HUES64 (cell line): ENCODE results near the gene SOST.
A peak's percentile ranks its signal among the peaks of the same experiment; 100 is the strongest.

Source experiments
- H3K27ac ChIP-seq: 2 replicates; pipeline ENCODE4 v1.7.0; 2013; ENCODE audit warnings: low read depth, low read length, inconsistent platforms
- H3K27me3 ChIP-seq: 2 replicates; pipeline ENCODE4 v1.6.1; 2013; ENCODE audit warnings: mild to moderate bottlenecking, low read length; ENCODE audit not compliant: insufficient read depth
- H3K36me3 ChIP-seq: 2 replicates; pipeline ENCODE4 v1.6.1; 2013; ENCODE audit warnings: mild to moderate bottlenecking, low read length; ENCODE audit not compliant: insufficient read depth
- H3K4me1 ChIP-seq: 2 replicates; pipeline ENCODE4 v1.6.1; 2013; ENCODE audit warnings: mild to moderate bottlenecking, low read length, moderate library complexity; ENCODE audit not compliant: insufficient read depth
- H3K4me3 ChIP-seq: 2 replicates; pipeline ENCODE4 v1.5.1; 2013; ENCODE audit warnings: mild to moderate bottlenecking, low read length, moderate library complexity
- H3K9ac ChIP-seq: 2 replicates; pipeline ENCODE4 v1.6.1; 2013; ENCODE audit warnings: mild to moderate bottlenecking, low read depth, low read length
- H3K9me3 ChIP-seq: 2 replicates; pipeline ENCODE4 v1.6.1; 2013; ENCODE audit warnings: low read depth, low read length; ENCODE audit not compliant: insufficient read depth
- WGBS: fragments of 150-250, 120-280 bp; methylation state at CpG from one replicate; pipeline ENCODE4 v1.1.7; 2013; ENCODE audit warnings: missing lambda C conversion rate; 5-methylcytosine and 5-hydroxymethylcytosine counted together

Gene SOST

GRCh38 chr17:43760254-43760852 is 1.8 kb upstream of the SOST start:
- Histone ChIP-seq H3K36me3 (no peaks in the 10 kb centered on the region), H3K27me3 (peaks cover 24% of the 10 kb centered on the region), H3K9ac (no peak overlapping the region), H3K9me3 (no peaks in the 10 kb centered on the region), H3K27ac (no peak overlapping the region), H3K4me1 (peaks cover 10% of the 10 kb centered on the region; the same call in 1 of the 2 replicates), H3K4me3 (peak overlapping the region; percentile 19; the same call in 1 of the 2 replicates)
- 0% methylated on average over 10 of the region's 10 CpGs for WGBS

- peaks cover 12% of the 10 kb centered on the region for H3K4me1 ChIP-seq
These were observed 1.2 kb upstream of the SOST start for GRCh38 chr17:43759836-43760235.

GRCh38 chr17:43758086-43758485 is 505 bp downstream of the SOST start:
- Histone ChIP-seq H3K9me3 (no peaks in the 10 kb centered on the region), H3K27me3 (peaks cover 45% of the 10 kb centered on the region), H3K4me1 (peaks cover 14% of the 10 kb centered on the region), H3K27ac (no peak overlapping the region), H3K4me3 (no peak overlapping the region), H3K36me3 (no peaks in the 10 kb centered on the region), H3K9ac (no peak overlapping the region)
- 88% methylated on average over 6 of the region's 6 CpGs for WGBS

More at GRCh38 chr17:43759836-43760235, 1.2 kb upstream of the SOST start:
- Histone ChIP-seq H3K36me3 (no peaks in the 10 kb centered on the region), H3K9me3 (no peaks in the 10 kb centered on the region), H3K27me3 (peaks cover 29% of the 10 kb centered on the region), H3K27ac (no peak overlapping the region), H3K9ac (no peak overlapping the region), H3K4me3 (peak overlapping the region; percentile 19; the same call in 1 of the 2 replicates)
- WGBS = 47% methylated on average over 7 of the region's 7 CpGs

- Histone ChIP-seq H3K36me3 (no peaks in the 10 kb centered on the region), H3K27me3 (peaks cover 45% of the 10 kb centered on the region), H3K9me3 (no peaks in the 10 kb centered on the region), H3K9ac (no peak overlapping the region), H3K4me3 (no peak overlapping the region), H3K4me1 (peaks cover 14% of the 10 kb centered on the region), H3K27ac (no peak overlapping the region)
- 87% methylated on average over 8 of the region's 8 CpGs for WGBS
These were observed 1.4 kb downstream of the SOST start for GRCh38 chr17:43757171-43757660.

GRCh38 chr17:43756201-43756600 is 2.4 kb downstream of the SOST start:
- no peaks in the 10 kb centered on the region for H3K36me3 ChIP-seq
- 62% methylated on average over 6 of the region's 6 CpGs for WGBS
- H3K27me3 ChIP-seq = peaks cover 45% of the 10 kb centered on the region
- no peak overlapping the region for H3K4me3 ChIP-seq
- H3K27ac ChIP-seq = no peak overlapping the region
- H3K9ac ChIP-seq = no peak overlapping the region
- H3K9me3 ChIP-seq = no peaks in the 10 kb centered on the region
- H3K4me1 ChIP-seq = peaks cover 14% of the 10 kb centered on the region

GRCh38 chr17:43755389-43755875 is 3.2 kb downstream of the SOST start:
- H3K27me3 ChIP-seq = peaks cover 45% of the 10 kb centered on the region
- H3K4me3 ChIP-seq = peak overlapping the region; percentile 42
- H3K4me1 ChIP-seq = peaks cover 14% of the 10 kb centered on the region
- no peaks in the 10 kb centered on the region for H3K36me3 ChIP-seq
- no peak overlapping the region for H3K27ac ChIP-seq
- no peaks in the 10 kb centered on the region for H3K9me3 ChIP-seq
- 94% methylated on average over 60 of the region's 60 CpGs for WGBS
- peak overlapping the region; percentile 58 for H3K9ac ChIP-seq

GRCh38 chr17:43754947-43755346 is 3.6 kb downstream of the SOST start:
- Histone ChIP-seq H3K27ac (no peak overlapping the region), H3K27me3 (peaks cover 45% of the 10 kb centered on the region), H3K4me1 (peaks cover 15% of the 10 kb centered on the region), H3K9ac (peak overlapping the region; percentile 58; the same call in 1 of the 2 replicates), H3K4me3 (peak overlapping the region; percentile 42), H3K9me3 (no peaks in the 10 kb centered on the region), H3K36me3 (no peaks in the 10 kb centered on the region)
- 88% methylated on average over 21 of the region's 21 CpGs for WGBS

- Histone ChIP-seq H3K27ac (no peak overlapping the region), H3K9ac (no peak overlapping the region), H3K4me3 (no peak overlapping the region), H3K36me3 (no peaks in the 10 kb centered on the region), H3K9me3 (no peaks in the 10 kb centered on the region), H3K27me3 (peaks cover 45% of the 10 kb centered on the region), H3K4me1 (peaks cover 9% of the 10 kb centered on the region)
- WGBS = 91% methylated on average over 5 of the region's 5 CpGs
These were observed 5.0 kb downstream of the SOST start for GRCh38 chr17:43753493-43754129.

GRCh38 chr17:43750153-43750552 is 8.4 kb downstream of the SOST start:
- no peaks in the 10 kb centered on the region for H3K9me3 ChIP-seq
- H3K9ac ChIP-seq = no peak overlapping the region
- H3K36me3 ChIP-seq = no peaks in the 10 kb centered on the region
- peaks cover 20% of the 10 kb centered on the region for H3K4me1 ChIP-seq
- WGBS = 85% methylated on average over 5 of the region's 5 CpGs
- peaks cover 19% of the 10 kb centered on the region for H3K27me3 ChIP-seq
- no peak overlapping the region for H3K4me3 ChIP-seq
- H3K27ac ChIP-seq = no peak overlapping the region

GRCh38 chr17:43745541-43745940 is 13.1 kb downstream of the SOST start:
- Histone ChIP-seq H3K9ac (no peak overlapping the region), H3K4me3 (no peak overlapping the region)
- 6% methylated on average over 5 of the region's 6 CpGs for WGBS

GRCh38 chr17:43741636-43742035 is 17.0 kb downstream of the SOST start:
- Histone ChIP-seq H3K9ac (no peak overlapping the region), H3K36me3 (no peaks in the 10 kb centered on the region), H3K4me3 (no peak overlapping the region), H3K9me3 (no peaks in the 10 kb centered on the region), H3K27me3 (no peaks in the 10 kb centered on the region), H3K4me1 (peaks cover 29% of the 10 kb centered on the region), H3K27ac (no peak overlapping the region)
- WGBS = 96% methylated on average over 5 of the region's 5 CpGs

More at GRCh38 chr17:43745541-43745940, 13.1 kb downstream of the SOST start:
- no peak overlapping the region for H3K27ac ChIP-seq
- H3K9me3 ChIP-seq = no peaks in the 10 kb centered on the region
- H3K27me3 ChIP-seq = no peaks in the 10 kb centered on the region
- H3K4me1 ChIP-seq = peaks cover 25% of the 10 kb centered on the region
- no peaks in the 10 kb centered on the region for H3K36me3 ChIP-seq
